Testis (tissue), 2 donors: ENCODE results near the gene MYLK4.

Experiments
- CTCF ChIP-seq, 3 experiments: fragments of 450-650 bp in 2 of 3; fragments of 200-600 bp in 1 of 3; sonication (generic) in 1 of 3; IDR thresholded peaks; one replicate each; pipeline ENCODE4 v1.5.1; 2016 to 2019; ENCODE audit warnings: antibody characterized with exemption in 3 of 3, mild to moderate bottlenecking in 2 of 3, moderate library complexity in 1 of 3
- POLR2A ChIP-seq: fragments of 450-650 bp; IDR thresholded peaks from one replicate; pipeline ENCODE4 v1.6.1; 2017; ENCODE audit warnings: antibody characterized with exemption, mild to moderate bottlenecking, moderate library complexity

- TF ChIP-seq POLR2A, result no peak
- no peak for TF ChIP-seq CTCF (IDR thresholded peaks at IDR 0.05)
These were observed 117.6 kb downstream of the MYLK4 start for GRCh38 chr6:2632976-2633584.
